NCI-H526 (cell line): Measurements from ENCODE around the gene HRCT1.
"Not testable (repeated sequence)": the region's sequence is repeated elsewhere in the genome, so short reads cannot be mapped to it uniquely, and the experiment has no call there.

Experiments used
- DNase-seq, 2 experiments: peaks; one replicate each; lab custom pipeline; 2025; lab: John Stamatoyannopoulos, UW

Gene HRCT1

GRCh38 chr9:35897376-35898099, 8.5 kb upstream of the HRCT1 start:
- DNase-seq, result not testable (repeated sequence)

DNA sequence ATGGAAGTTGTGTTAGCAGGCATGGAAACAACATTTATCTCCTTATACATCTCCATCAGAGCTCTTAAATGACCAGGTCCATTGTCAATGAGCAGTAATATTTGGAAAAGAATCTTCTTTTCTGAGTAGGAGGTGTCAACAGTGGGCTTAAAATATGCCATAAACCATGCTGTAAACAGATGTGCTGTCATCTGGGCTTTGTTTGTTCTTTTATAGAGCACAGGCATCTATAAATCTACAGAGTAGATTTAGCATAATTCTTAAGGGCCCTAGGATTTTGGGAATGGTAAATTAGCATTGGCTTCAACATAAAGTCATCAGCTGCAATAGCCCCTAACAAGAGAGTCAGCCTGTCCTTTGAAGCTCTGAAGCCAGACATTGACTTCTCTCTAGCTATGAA, 7.7 kb upstream of the HRCT1 start:
- no peak for DNase-seq

DNA sequence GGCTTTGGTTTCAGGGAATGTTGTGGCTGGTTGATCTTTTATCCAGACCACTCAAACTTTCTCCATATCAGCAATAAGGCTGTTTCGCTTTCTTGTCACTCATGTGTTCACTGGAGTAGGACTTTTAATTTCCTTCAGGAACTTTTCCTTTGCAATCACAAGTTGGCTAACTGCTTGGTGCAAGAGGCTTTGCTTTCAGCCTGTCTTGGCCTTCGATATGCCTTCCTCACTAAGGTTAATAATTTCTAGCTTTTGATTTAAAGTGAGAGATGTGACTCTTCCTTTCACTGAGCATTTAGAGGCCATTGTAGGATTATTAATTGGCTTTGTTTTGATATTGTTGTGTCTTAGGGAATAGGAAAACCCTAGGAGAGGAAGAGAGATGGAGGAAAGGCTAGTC, 7.0 kb upstream of the HRCT1 start:
- DNase-seq, result no peak

DNA sequence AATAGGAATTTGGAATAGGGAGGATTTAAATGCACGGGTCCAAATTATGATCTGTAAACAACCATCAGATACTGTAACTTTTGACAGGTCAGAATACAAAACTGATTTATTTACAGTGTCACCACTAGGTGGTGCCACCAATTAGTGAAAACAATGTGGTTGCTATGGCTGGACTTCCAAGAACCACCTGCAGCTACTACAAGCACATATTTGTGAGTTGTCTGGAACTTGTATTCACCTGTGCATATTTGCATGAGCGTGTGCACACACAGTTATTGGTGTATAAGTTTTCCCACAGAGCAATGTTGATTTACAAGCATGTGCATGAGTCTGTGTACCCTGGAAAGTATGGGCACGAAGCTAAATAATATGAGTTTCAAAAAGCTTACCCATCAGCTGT, 3.0 kb upstream of the HRCT1 start:
- peak; percentile 80 to 88 for DNase-seq

- no peak for DNase-seq
Observed at GRCh38 chr9:35904338-35904737, 1.7 kb upstream of the HRCT1 start.

- no peak for DNase-seq
Observed at GRCh38 chr9:35905051-35905781, 786 bp upstream of the HRCT1 start.

GRCh38 chr9:35906923-35907699, 1.1 kb downstream of the HRCT1 start:
- DNase-seq, result no peak

DNA sequence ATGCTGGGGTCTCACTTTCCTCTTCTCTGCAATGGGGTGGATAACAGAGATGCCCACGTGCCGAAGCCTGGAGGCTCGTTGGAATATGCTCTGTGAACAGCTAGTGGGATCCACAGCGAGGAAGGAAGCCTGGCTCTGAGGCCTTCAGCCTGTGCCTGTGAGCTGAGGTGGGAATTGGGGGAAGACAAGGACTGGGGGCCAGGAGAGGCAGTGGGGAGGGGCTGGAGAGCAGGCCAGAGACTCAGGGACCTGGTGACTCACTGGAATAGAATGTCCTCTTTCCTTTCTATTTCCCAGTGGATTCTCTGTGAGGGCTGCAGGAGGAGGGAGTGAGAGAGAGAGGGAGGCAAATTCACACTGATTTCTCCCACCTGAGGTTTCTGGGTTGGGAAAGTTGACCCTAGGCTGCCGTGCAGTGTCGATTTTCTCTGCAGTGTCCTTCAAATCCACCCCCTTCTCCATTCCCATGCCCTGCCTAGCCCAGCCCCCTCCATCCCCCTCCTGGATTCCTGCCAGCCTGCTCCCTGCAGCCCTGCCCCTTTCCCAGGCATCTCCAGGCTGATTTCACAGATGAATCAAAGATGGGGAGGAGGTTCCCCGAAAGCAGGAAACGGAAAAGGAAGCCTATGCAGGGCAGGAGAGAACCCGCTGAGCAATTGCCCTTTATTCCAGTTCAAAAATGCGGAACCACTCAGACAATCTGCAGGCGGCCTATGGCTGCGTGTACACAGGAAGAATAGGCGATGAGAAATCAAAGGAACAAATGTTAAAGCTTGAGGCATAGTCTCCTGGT, 1.9 kb downstream of the HRCT1 start:
- no peak for DNase-seq

- DNase-seq, result no peak
Observed at GRCh38 chr9:35908504-35909125, 2.6 kb downstream of the HRCT1 start.

GRCh38 chr9:35909274-35909673, 3.3 kb downstream of the HRCT1 start, which contains the start of gene SPAAR:
Gene SPAAR, plus strand, starts transcription at chr9:35909490. Its CDS starts 974 bp downstream, at chr9:35910464.
- no peak for DNase-seq

- no peak for DNase-seq
Observed at GRCh38 chr9:35909687-35910612, 3.9 kb downstream of the HRCT1 start.

- peak in 1 of 2 experiments; percentile 65 for DNase-seq
Observed at GRCh38 chr9:35910613-35911359, 4.8 kb downstream of the HRCT1 start.

DNA sequence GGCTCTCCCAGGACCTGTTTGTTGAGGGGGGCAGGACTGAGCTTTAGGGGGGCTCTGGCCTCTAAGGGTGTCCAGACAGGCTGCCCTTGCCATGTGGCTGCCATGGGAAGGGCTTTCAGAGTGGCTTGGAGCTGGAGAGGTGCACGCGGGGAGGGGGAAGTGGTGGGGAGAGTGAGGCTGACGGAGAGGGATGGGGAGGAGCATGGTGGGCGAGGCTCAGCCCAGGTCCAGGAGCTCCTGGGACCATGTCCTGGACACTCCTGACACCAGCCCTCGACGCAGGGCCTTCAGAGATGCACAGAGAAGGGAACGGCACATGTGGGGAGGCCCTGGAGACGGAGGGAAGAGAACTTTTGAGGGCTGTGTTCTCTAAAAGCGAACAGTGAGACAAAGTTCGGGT, 5.7 kb downstream of the HRCT1 start:
- no peak for DNase-seq

GRCh38 chr9:35912791-35913400, 6.9 kb downstream of the HRCT1 start:
- DNase-seq, result no peak

DNA sequence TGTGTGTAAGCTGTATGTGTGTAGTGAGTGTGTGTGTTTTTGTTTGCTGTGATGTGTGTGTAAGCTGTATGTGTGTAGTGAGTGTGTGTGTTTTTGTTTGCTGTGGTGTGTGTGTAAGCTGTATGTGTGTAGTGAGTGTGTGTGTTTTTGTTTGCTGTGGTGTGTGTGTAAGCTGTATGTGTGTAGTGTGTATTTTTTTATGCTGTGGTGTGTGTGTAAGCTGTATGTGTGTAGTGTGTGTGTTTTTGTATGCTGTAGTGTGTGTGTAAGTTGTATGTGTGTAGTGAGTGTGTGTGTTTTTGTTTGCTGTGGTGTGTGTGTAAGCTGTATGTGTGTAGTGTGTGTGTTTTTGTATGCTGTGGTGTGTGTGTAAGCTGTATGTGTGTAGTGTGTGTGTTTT, 7.4 kb downstream of the HRCT1 start:
- not testable (repeated sequence) for DNase-seq

DNA sequence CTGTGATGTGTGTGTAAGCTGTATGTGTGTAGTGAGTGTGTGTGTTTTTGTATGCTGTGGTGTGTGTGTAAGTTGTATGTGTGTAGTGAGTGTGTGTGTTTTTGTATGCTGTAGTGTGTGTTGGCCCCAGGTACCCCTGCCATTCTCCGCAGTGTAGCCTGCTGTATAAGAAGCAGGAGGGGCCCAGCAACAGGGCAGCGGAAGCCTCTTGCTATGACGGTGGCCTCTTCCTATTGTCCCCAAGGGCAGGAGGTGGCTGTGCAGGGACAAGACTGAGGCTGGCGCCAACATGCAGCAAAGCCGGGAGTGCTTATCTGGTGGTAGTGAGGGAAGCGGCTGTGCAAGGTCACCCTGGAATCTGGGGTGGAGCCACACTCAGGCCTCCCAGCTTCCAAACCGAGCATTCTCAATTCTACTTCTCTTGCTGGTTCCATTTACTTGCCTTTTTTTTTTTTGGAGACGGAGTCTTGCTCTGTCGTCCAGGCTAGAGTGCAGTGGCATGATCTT, 8.4 kb downstream of the HRCT1 start:
- DNase-seq, result no peak

DNA sequence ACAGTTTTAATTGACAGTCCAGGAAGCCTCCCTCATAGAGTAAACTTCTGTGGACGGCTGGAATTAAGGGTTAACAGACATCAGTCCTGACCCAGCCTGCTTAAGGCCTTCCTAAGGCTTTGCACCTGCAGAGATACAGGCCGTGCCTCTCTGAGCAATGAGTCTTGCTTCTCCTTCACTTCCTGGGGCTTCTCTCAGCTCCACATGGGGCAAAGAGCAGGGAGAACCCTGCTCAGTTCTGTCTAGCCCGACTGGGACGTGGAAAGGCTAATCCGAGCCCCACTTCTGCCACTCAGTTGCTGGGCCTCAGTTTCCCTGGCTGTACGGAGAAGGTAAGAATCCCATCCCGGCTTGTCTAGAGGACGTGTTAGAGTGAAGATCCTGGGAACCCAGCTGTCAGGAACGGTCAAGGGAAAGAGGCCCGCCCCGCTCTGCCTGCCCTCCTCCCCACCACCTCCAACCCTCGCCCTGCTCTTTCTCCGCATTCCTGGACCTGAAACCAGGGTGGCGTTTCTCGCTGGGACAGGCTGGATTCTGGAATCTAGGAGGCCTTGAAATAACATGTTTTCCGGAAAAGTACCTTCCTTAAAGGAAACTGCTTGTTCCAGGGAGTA, 9.8 kb downstream of the HRCT1 start:
- DNase-seq, result no peak

DNA sequence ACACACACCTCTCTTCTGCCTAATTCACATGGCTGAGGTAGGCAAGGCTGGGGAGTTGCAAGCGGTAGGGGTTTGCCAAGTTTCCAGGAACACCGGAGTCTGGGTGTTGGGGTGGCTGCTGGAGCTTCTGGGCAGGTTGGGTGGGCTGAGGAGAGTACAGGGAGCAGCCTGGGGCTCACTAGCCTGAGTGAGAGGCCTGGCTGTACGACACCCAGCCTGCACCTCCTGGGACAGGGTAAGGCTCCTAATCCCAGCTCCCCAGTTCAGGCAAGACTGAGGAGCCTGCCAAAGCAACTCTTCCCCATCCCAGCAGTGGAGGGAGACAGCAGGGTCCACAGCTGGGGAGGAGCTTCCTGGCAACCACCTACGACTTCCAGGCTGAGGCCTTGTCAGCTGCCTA, 11.3 kb downstream of the HRCT1 start:
- DNase-seq, result no peak
